ENCODE results near the gene FCHSD2. TPM values are rescaled to one million over a fixed set of nuclear protein-coding genes. Genes with fewer than 3 reads are reported as not detected.

Gene FCHSD2
- total and polyA plus RNA-seq, 2 of the 13 experiments (the other 11 are each of a cell fraction or from before 2014, with no cell fraction given): 20.5 to 24.8 TPM

- POLR2A ChIA-PET: no interaction called here
- no peak overlapping the region for H3K27ac ChIP-seq (ENCODE audit: extremely low read length, insufficient read depth, low read length)
These were observed 297.8 kb downstream of the FCHSD2 start for GRCh38 chr11:72844356-72844755.

More at GRCh38 chr11:72844356-72844755, 297.8 kb downstream of the FCHSD2 start:
- H3K27me3 ChIP-seq (ENCODE audit: control insufficient read depth in 1 of 2, insufficient read depth in 2 of 2, low read length in 2 of 2): no peaks in the 10 kb centered on the region
- H3K4me3 ChIP-seq (replicated peaks in 1 of 3; ENCODE audit: insufficient read depth in 1 of 3, low read depth in 2 of 3, low read length in 3 of 3): no peak overlapping the region
- intact Hi-C loops (cut with micrococcal nuclease; ENCODE audit: unreplicated experiment) (no loop called here), in situ Hi-C loops (cut with HindIII; ENCODE audit: extremely low pct_ligation_motif_present, low pct_unique_long_range_greater_than_20kb) (no loop called here)
- H3K79me2 ChIP-seq (ENCODE audit: insufficient read depth, low read length): no peaks in the 10 kb centered on the region
- TF ChIP-seq GLI4 (CRISPR knock-in tag; IDR thresholded peaks at IDR 0.05; ENCODE audit: borderline replicate concordance) (no peak), RCOR2 (CRISPR knock-in tag; IDR thresholded peaks at IDR 0.05) (no peak), RAD21 (CRISPR knock-in tag; IDR thresholded peaks at IDR 0.05) (no peak), SNAI1 (CRISPR knock-in tag; IDR thresholded peaks at IDR 0.05; ENCODE audit: borderline replicate concordance) (no peak), IKZF1 (IDR thresholded peaks at IDR 0.05) (no peak), ZNF777 (CRISPR knock-in tag; IDR thresholded peaks at IDR 0.05) (no peak), ETV5 (CRISPR knock-in tag; IDR thresholded peaks at IDR 0.05; ENCODE audit: borderline replicate concordance) (no peak), GTF2F1 (IDR thresholded peaks at IDR 0.05; ENCODE audit: low read length) (no peak), HDAC6 (IDR thresholded peaks at IDR 0.05; ENCODE audit: low read depth, low read length) (no peak), YEATS4 (CRISPR knock-in tag; IDR thresholded peaks at IDR 0.05; ENCODE audit: borderline replicate concordance) (no peak), HMGXB3 (CRISPR knock-in tag; IDR thresholded peaks at IDR 0.05; ENCODE audit: borderline replicate concordance) (no peak)
- no peaks in the 10 kb centered on the region for H4K20me1 ChIP-seq (ENCODE audit: insufficient read depth, low read length)
- DNase-seq (ENCODE audit: low spot score) (no peak), FAIRE-seq (no peak), ATAC-seq (no peak)
- peaks cover 41 to 81% of the 10 kb centered on the region in 2 experiments for H3K36me3 ChIP-seq (replicated peaks in 1 of 2; ENCODE audit: control insufficient read depth in 1 of 2, insufficient read depth in 2 of 2, low read length in 2 of 2)
- no peak overlapping the region for H3K4me2 ChIP-seq (ENCODE audit: low read depth, low read length)
- H3K9me3 ChIP-seq (ENCODE audit: low read length): no peaks in the 10 kb centered on the region
- WGBS (ENCODE audit: low lambda C conversion rate): 97% methylated on average over 4 of the region's 4 CpGs
- no TSS peak for BruUV-seq (replicated peaks)
- no peak overlapping the region for H3K9ac ChIP-seq (ENCODE audit: insufficient read depth, low read depth, low read length)
- CTCF ChIA-PET (ENCODE audit: low intra/inter-chr PET ratio, low total read pairs): no interaction called here
- H2AFZ ChIP-seq (ENCODE audit: low read length): no peak overlapping the region
- no peaks in the 10 kb centered on the region for H3K4me1 ChIP-seq (ENCODE audit: insufficient read depth, low read length)
